Keratinocyte (primary cell): ENCODE results near the gene SYPL2.

Experiments used
- EZH2 ChIP-seq: IDR thresholded peaks from one replicate; pipeline ENCODE4 v1.6.1; 2012; ENCODE audit warnings: inconsistent platforms, mild to moderate bottlenecking, low read length, moderate library complexity
- TF ChIP-seq, protein P1 (sequence below), 3 experiments: IDR thresholded peaks in 1 of 3; conservative IDR thresholded peaks in 1 of 3; optimal IDR thresholded peaks in 1 of 3; 2 replicates in 2 of 3; 3 replicates in 1 of 3; pipeline versions ENCODE3 to v1.5.1; 2011; ENCODE audit warnings: low read length in 3 of 3, mild to moderate bottlenecking in 3 of 3, moderate library complexity in 2 of 3, control low read depth in 1 of 3, inconsistent platforms in 1 of 3; ENCODE audit not compliant: insufficient read depth in 2 of 3; ENCODE audit errors: extremely low read depth in 1 of 3

DNA sequence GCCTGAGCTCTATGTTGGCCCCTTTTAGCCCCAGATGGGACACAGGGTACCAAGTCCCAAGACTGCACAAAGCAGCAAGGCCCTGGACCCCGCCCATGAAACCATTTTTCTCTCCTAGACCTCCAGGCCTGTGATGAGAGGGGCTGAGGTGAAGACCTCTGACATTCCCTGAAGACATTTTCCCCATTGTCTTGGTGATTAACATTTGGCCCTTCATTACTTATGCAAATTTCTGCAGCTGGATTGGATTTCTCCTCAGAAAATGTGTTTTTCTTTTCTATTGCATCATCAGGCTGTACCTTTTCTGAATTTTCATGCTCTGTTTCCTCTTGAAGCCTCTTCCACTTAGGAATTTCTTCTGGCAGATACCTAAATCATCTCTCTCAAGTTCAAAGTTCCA, 31.9 kb upstream of the SYPL2 start:
- TF ChIP-seq, protein P1, sequence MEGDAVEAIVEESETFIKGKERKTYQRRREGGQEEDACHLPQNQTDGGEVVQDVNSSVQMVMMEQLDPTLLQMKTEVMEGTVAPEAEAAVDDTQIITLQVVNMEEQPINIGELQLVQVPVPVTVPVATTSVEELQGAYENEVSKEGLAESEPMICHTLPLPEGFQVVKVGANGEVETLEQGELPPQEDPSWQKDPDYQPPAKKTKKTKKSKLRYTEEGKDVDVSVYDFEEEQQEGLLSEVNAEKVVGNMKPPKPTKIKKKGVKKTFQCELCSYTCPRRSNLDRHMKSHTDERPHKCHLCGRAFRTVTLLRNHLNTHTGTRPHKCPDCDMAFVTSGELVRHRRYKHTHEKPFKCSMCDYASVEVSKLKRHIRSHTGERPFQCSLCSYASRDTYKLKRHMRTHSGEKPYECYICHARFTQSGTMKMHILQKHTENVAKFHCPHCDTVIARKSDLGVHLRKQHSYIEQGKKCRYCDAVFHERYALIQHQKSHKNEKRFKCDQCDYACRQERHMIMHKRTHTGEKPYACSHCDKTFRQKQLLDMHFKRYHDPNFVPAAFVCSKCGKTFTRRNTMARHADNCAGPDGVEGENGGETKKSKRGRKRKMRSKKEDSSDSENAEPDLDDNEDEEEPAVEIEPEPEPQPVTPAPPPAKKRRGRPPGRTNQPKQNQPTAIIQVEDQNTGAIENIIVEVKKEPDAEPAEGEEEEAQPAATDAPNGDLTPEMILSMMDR (optimal IDR thresholded peaks at IDR 0.05 in 1 of 3, IDR thresholded peaks at IDR 0.05 in 1 of 3, conservative IDR thresholded peaks at IDR 0.05 in 1 of 3; ENCODE audit: extremely low read depth in 1 of 3, insufficient read depth in 2 of 3, low read length in 3 of 3): no peak
- TF ChIP-seq EZH2: no peak
